Coronary artery (tissue), 2 donors: ENCODE results near the gene OPCML.
A peak's percentile ranks its signal among the peaks of the same experiment; 100 is the strongest.

Experiments used
- DNase-seq: peaks from one replicate; pipeline ENCODE4 v3.0.0-alpha.2; 2017; ENCODE audit warnings: low spot score
- H3K27ac ChIP-seq, 2 donors: fragments of 200-600 bp; sonication (generic); one replicate each; pipeline ENCODE4 v1.5.1; 2016 to 2019
- H3K4me3 ChIP-seq: fragments of 200-600 bp; sonication (generic); 2 replicates; pipeline ENCODE4 v1.5.1; 2016; ENCODE audit warnings: mild to moderate bottlenecking, moderate library complexity
- TF ChIP-seq, protein P1 (sequence below): fragments of 200-600 bp; sonication (generic); IDR thresholded peaks from one replicate; pipeline ENCODE4 v1.5.1; 2019; ENCODE audit warnings: antibody characterized with exemption

The OPCML gene

DNA sequence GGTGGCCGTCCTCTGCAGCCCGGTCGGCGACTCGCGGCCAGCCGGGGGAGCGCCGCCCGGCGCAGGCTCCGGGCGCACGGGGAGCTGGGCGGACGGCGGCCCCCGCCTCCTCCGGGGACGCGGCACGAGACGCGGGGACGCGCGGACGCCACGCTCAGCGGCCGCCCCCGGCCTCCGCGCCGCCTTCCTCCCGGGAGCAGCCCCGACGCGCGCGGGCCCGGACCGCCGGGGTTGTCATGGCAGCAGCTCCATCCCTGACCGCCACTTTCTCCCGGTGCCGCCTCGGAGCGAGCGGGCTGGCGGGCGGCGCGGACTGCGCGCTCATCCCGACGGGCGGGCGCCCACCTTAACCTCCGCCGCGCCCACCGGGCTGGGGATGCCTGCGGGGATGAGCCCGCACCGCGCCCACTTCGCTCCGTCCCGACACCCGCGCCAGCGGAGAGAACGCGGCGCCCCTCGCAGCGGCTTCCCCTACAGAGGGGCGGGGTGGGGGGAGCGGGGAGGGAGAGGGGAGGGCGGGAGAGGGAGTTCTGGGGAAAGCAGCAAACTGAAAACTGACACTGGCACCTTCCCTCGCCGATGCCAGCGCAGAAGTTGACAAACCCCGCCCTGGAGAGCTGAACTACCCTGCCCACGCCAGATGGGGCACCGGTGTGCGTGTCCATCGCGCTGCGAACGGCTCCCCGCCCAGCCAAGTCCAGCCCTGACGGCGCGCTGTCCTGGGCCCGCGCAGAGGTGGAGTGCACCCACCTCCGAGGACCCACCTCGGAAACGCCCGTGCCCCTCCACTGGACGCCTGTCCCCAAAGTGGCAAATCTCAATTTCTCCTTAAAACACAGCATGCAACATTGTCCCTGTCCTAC lies 588.4 kb downstream of the OPCML start:
- Histone ChIP-seq H3K4me3 (peak overlapping the region; percentile 64), H3K27ac (no peak overlapping the region)
- DNase-seq: no peak
- TF ChIP-seq, protein P1, sequence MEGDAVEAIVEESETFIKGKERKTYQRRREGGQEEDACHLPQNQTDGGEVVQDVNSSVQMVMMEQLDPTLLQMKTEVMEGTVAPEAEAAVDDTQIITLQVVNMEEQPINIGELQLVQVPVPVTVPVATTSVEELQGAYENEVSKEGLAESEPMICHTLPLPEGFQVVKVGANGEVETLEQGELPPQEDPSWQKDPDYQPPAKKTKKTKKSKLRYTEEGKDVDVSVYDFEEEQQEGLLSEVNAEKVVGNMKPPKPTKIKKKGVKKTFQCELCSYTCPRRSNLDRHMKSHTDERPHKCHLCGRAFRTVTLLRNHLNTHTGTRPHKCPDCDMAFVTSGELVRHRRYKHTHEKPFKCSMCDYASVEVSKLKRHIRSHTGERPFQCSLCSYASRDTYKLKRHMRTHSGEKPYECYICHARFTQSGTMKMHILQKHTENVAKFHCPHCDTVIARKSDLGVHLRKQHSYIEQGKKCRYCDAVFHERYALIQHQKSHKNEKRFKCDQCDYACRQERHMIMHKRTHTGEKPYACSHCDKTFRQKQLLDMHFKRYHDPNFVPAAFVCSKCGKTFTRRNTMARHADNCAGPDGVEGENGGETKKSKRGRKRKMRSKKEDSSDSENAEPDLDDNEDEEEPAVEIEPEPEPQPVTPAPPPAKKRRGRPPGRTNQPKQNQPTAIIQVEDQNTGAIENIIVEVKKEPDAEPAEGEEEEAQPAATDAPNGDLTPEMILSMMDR: no peak

DNA sequence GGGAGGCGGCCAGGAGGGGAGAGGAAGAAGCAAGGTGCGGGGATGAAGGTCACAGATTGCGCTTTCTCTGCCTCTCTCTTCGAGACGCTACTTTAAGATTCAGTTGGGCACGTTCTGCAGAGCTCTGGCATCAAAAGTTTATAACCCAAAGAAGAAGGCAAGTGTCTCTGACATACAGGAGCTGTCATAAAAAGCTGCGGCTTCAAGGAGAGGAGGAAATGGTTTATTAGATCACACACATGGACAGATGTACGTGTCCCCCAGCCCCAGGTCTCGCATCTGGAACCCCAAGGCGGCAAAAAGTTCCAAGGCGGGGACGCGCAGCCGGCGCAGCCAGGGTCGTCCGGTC lies 589.0 kb downstream of the OPCML start:
- Histone ChIP-seq H3K4me3 (peak overlapping the region; percentile 64), H3K27ac (no peak overlapping the region)
- DNase-seq: no peak
- TF ChIP-seq, protein P1: no peak

DNA sequence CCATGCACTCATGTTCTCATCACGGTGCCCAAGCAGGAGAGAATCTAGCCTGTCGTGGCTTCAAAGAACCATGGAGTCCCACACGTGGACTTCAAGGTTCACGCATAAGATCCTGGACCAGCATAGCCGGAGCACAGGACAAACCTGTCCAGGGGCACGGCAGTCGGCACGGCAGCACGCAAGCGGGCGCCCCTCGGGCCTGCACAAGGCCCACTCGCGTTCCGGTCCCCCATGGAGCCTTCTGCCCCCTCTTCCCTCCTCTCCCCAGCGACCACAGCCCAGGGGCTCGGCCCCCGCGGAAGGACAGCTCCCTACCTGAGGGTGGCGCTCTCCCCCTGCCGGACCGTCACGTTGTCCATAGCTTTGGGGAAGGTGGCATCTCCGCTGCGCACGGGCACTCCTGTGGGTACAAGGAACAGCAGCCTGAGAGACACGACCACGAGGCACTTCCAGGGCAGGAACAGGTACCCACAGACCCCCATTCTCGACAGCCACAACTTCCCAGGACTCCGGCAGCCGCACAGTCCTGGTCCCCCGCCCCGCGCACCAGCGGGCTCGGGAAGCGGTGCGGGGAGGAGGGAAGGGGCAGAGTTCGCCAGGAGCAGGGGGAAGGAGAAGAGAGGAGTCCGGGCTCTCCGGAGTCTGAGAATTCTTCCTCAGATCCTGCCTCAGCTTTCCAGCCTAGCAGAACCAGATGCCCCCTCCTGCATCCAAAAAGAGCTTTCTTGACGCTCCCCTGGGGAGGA lies 589.5 kb downstream of the OPCML start:
- TF ChIP-seq, protein P1: no peak
- DNase-seq: no peak
- H3K4me3 ChIP-seq: peak overlapping the region; percentile 64
- no peak overlapping the region for H3K27ac ChIP-seq

DNA sequence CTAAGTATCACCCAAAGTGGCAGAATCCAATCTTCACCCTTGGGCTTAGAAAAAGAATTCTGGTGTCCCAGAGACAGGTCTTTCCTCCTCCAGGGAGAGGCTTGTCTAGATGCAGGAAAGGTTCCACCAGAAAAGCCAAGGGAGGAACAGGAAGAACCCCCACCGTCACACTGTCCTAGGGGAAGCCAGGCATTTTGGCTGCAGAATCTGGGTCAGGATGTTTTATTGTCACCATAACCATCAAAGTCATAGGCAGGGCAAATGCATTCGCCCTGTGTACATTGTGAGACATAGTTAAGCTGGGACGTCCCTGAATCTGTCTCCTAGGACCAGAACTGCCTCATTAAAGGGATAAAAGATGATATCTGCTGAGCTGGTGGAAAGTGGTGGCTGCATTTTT lies 590.5 kb downstream of the OPCML start:
- TF ChIP-seq, protein P1: no peak
- DNase-seq: no peak
- Histone ChIP-seq H3K27ac (no peak overlapping the region), H3K4me3 (no peak overlapping the region)

DNA sequence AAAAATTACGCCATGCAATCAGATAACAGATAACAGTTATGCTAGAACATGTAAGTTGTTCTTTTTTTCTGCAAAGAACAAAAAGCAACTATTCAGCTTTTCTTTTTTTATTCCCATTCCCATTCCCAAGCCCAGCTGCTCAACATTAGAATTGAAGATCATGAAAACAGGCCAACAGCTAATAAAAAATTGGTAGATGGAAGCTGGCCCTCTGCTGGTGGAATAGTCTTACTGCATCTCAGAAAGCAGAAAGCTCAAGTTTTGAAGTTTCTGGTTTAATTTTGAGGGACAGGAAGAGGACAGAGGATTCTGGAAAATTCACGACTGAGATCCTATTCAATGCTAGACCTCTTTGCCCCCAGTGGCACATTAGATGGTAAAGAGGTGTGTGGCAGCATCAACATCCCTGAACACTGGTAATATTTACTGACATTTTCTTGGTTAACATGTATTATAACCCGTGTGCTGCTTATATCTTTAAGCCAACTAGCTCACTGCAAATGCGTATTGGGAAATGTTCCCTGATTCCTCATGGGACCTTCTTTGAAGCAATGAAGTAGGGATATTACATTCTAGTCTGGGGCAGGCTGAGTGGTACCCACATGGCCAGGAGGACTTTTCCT lies 591.2 kb downstream of the OPCML start:
- DNase-seq: no peak
- Histone ChIP-seq H3K27ac (no peak overlapping the region), H3K4me3 (no peak overlapping the region)
- TF ChIP-seq, protein P1: peak; percentile 37

DNA sequence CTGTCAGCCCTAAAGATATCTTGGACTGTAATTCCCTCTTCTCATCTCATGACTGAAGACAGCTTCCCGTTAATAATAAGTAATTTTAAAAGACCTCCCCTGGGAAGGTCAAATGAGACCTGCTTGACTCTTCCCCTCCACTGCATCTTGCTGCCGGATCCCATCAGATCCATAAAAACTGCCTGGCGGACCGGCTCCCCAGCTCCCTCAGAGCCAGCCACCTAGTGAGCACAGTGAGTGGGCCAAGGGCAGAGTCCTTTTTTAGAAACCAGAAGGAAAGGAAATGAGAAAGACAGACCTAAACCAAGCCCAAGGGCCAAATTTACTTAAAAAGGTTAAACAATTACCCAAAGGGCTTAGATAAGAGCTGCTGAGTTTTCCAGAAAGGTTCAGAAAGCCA lies 595.3 kb downstream of the OPCML start:
- Histone ChIP-seq H3K27ac (no peak overlapping the region), H3K4me3 (no peak overlapping the region)
- DNase-seq: no peak
- TF ChIP-seq, protein P1: no peak
